CD14-positive monocyte (primary cell): ENCODE measurements around the gene OR52B4. TPM values are rescaled to one million over a fixed set of nuclear protein-coding genes. Genes with fewer than 3 reads are reported as not detected.

Source experiments
- DNase-seq, 3 donors: peaks; one replicate each; pipeline ENCODE4 v3.0.0-alpha.2; 2011 to 2022
- H2AFZ ChIP-seq: 2 replicates; pipeline ENCODE4 v1.6.0; 2012; ENCODE audit warnings: mild to moderate bottlenecking, low read depth, low read length, inconsistent platforms; ENCODE audit not compliant: insufficient read depth, poor library complexity, severe bottlenecking
- H3K27ac ChIP-seq, 2 donors: 1 replicate in 1 of 2; 2 replicates in 1 of 2; pipeline ENCODE4 v1.5.1; 2012 to 2013; ENCODE audit warnings: low read length in 2 of 2, control low read depth in 1 of 2, inconsistent platforms in 1 of 2, low read depth in 1 of 2, mild to moderate bottlenecking in 1 of 2
- H3K27me3 ChIP-seq, 2 donors: one replicate each; pipeline versions ENCODE4 v1.6.0 to v1.6.1; 2011 to 2013; ENCODE audit warnings: low read length in 2 of 2; ENCODE audit not compliant: control insufficient read depth in 2 of 2, insufficient read depth in 2 of 2
- H3K36me3 ChIP-seq, 2 donors: replicated peaks in 1 of 2; 1 replicate in 1 of 2; 2 replicates in 1 of 2; pipeline versions ENCODE4 v1.5.1 to v1.6.1; 2012 to 2013; ENCODE audit warnings: low read length in 2 of 2, control low read depth in 1 of 2, inconsistent platforms in 1 of 2, mild to moderate bottlenecking in 1 of 2; ENCODE audit not compliant: insufficient read depth in 2 of 2, control insufficient read depth in 1 of 2
- H3K4me1 ChIP-seq, 2 donors: 1 replicate in 1 of 2; 2 replicates in 1 of 2; pipeline versions ENCODE4 v1.5.1 to v1.6.1; 2012 to 2013; ENCODE audit warnings: low read length in 2 of 2, control low read depth in 1 of 2, inconsistent platforms in 1 of 2, mild to moderate bottlenecking in 1 of 2, moderate library complexity in 1 of 2; ENCODE audit not compliant: insufficient read depth in 2 of 2, control insufficient read depth in 1 of 2
- H3K4me2 ChIP-seq: replicated peaks from 2 replicates; pipeline ENCODE3; 2012; ENCODE audit warnings: low read length, moderate library complexity, mild to moderate bottlenecking; ENCODE audit not compliant: poor library complexity, severe bottlenecking; ENCODE audit errors: extremely low read depth
- H3K4me3 ChIP-seq, 3 experiments: fragments of 200-600 bp in 1 of 3; sonication (generic) in 1 of 3; replicated peaks in 1 of 3; 1 replicate in 2 of 3; 2 replicates in 1 of 3; pipeline ENCODE4 v1.5.1; 2011 to 2013; ENCODE audit warnings: low read length in 3 of 3, mild to moderate bottlenecking in 3 of 3, control low read depth in 2 of 3, low read depth in 2 of 3, inconsistent platforms in 1 of 3, moderate library complexity in 1 of 3
- H3K79me2 ChIP-seq: 2 replicates; pipeline ENCODE4 v1.6.0; 2012; ENCODE audit warnings: mild to moderate bottlenecking, control low read depth, inconsistent platforms, low read length, moderate library complexity; ENCODE audit not compliant: insufficient read depth
- H3K9ac ChIP-seq: 2 replicates; pipeline ENCODE4 v1.6.0; 2017; ENCODE audit warnings: low read length, mild to moderate bottlenecking; ENCODE audit not compliant: insufficient read depth, poor library complexity, severe bottlenecking
- H3K9me3 ChIP-seq, 2 donors: replicated peaks in 1 of 2; 1 replicate in 1 of 2; 2 replicates in 1 of 2; pipeline versions ENCODE4 v1.5.1 to v1.6.1; 2012 to 2013; ENCODE audit warnings: low read length in 2 of 2, control low read depth in 1 of 2; ENCODE audit not compliant: control insufficient read depth in 1 of 2, insufficient read depth in 1 of 2
- H4K20me1 ChIP-seq: 2 replicates; pipeline ENCODE4 v1.6.0; 2012; ENCODE audit warnings: mild to moderate bottlenecking, low read length, control low read depth, moderate library complexity; ENCODE audit not compliant: insufficient read depth
- H3K27ac Mint-ChIP-seq, 7 donors: one replicate each; pipeline ENCODE4 v1.8.0; 2020; ENCODE audit warnings: mild to moderate bottlenecking in 7 of 7, mixed read lengths in 7 of 7, moderate library complexity in 6 of 7, inconsistent platforms in 2 of 7
- H3K27me3 Mint-ChIP-seq, 3 donors: one replicate each; pipeline ENCODE4 v1.8.0; 2021 to 2022; ENCODE audit warnings: low read depth in 3 of 3, mild to moderate bottlenecking in 3 of 3, mixed read lengths in 3 of 3, moderate library complexity in 3 of 3, inconsistent platforms in 1 of 3
- H3K36me3 Mint-ChIP-seq, 2 donors: one replicate each; pipeline ENCODE4 v1.8.0; 2020; ENCODE audit warnings: mixed read lengths in 2 of 2, inconsistent platforms in 1 of 2, mild to moderate bottlenecking in 1 of 2
- H3K4me1 Mint-ChIP-seq: one replicate; pipeline ENCODE4 v1.8.0; 2020; ENCODE audit warnings: mild to moderate bottlenecking, mixed read lengths
- H3K4me3 Mint-ChIP-seq, 2 donors: one replicate each; pipeline ENCODE4 v1.8.0; 2020; ENCODE audit warnings: mild to moderate bottlenecking in 2 of 2, mixed read lengths in 2 of 2, moderate library complexity in 1 of 2
- H3K9me3 Mint-ChIP-seq, 7 donors: one replicate each; pipeline ENCODE4 v1.8.0; 2020 to 2022; ENCODE audit warnings: mixed read lengths in 7 of 7, mild to moderate bottlenecking in 6 of 7, moderate library complexity in 6 of 7, inconsistent platforms in 2 of 7
- CTCF ChIP-seq: fragments of 200-600 bp; IDR thresholded peaks from one replicate; pipeline ENCODE4 v1.8.0; 2022; ENCODE audit warnings: antibody characterized with exemption, mild to moderate bottlenecking
- WGBS: methylation state at CpG from one replicate; pipeline ENCODE4 v1.1.5; 2013; ENCODE audit warnings: missing lambda C conversion rate; ENCODE audit not compliant: insufficient coverage; 5-methylcytosine and 5-hydroxymethylcytosine counted together
- intact Hi-C, 2 donors: fragments of 100-400 bp; cut with micrococcal nuclease; formaldehyde crosslinking; loops; one replicate each; pipeline versions ENCODE4 v1.15.0 to v1.15.1; 2023
- polyA plus RNA-seq, 3 donors: library from polyadenylated mRNA; depleted of rRNA in 1 of 3; unstranded in 2 of 3; stranded (reverse) in 1 of 3; fragments of 300-500 nt in 2 of 3; fragments of >200 nt in 1 of 3; fragmentation: Illumina TruSeq in 2 of 3; gene quantifications; 1 replicate in 2 of 3; 2 replicates in 1 of 3; pipeline ENCODE4 v1.2.3, GENCODE V29; 2012 to 2021

The OR52B4 gene
- polyA plus RNA-seq, 3 donors = not detected

- no peaks in the 10 kb centered on the region for H3K27me3 ChIP-seq
- no peak for TF ChIP-seq CTCF
- H3K4me3 Mint-ChIP-seq = peak overlapping the region; percentile 91 to 95
- peak overlapping the region; percentile 79 to 99 for H3K27ac ChIP-seq
- peaks cover 0 to 3% (median 0%) of the 10 kb centered on the region in 3 donors for H3K27me3 Mint-ChIP-seq
- peak in 1 of 3 donors; percentile 76 for DNase-seq
- peak overlapping the region; percentile 96 for H3K4me2 ChIP-seq
- intact Hi-C loops = loop anchor here (5.0 to 10.0 kb wide), 3 partner anchors 61 to 98 kb away; partner anchors contain the start of gene OR52K1 (in 1 of the 2)
- WGBS = no CpG with 5 or more reads among the region's 11 CpGs
- peaks cover 53% of the 10 kb centered on the region for H3K4me1 Mint-ChIP-seq
- H3K4me1 ChIP-seq = peaks cover 19 to 43% of the 10 kb centered on the region in 2 donors
- H3K4me3 ChIP-seq = peak overlapping the region; percentile 66 to 99 (median 87)
- H2AFZ ChIP-seq = peak overlapping the region; percentile 98
- H3K9me3 ChIP-seq = peaks cover 16 to 21% of the 10 kb centered on the region in 2 donors
- peaks cover 42 to 50% of the 10 kb centered on the region in 2 donors for H3K36me3 Mint-ChIP-seq
- H3K9ac ChIP-seq = peak overlapping the region; percentile 97
- peak overlapping the region; percentile 92 to 95 (median 94) for H3K27ac Mint-ChIP-seq
- peaks cover 17 to 32% of the 10 kb centered on the region in 2 donors for H3K36me3 ChIP-seq
- H3K79me2 ChIP-seq = peaks cover 58% of the 10 kb centered on the region
- peaks cover 11% of the 10 kb centered on the region for H4K20me1 ChIP-seq
- peaks cover 23 to 29% (median 25%) of the 10 kb centered on the region in 7 donors for H3K9me3 Mint-ChIP-seq
Measured at GRCh38 chr11:4393858-4394223, 25.7 kb upstream of the OR52B4 start.

GRCh38 chr11:4393209-4393857, 25.1 kb upstream of the OR52B4 start, which contains the start of gene TRIM21:
TSS of gene TRIM21 (minus strand) at chr11:4393702. CDS start at chr11:4390409, 3,293 bp downstream.
- Histone ChIP-seq H3K27ac (peak within 1 kb of the TSS; percentile 79 to 99), H3K27me3 (no peaks in the 10 kb centered on the region), H3K79me2 (peaks cover 58% of the 10 kb centered on the region), H4K20me1 (peaks cover 11% of the 10 kb centered on the region), H3K36me3 (peaks cover 23 to 37% of the 10 kb centered on the region in 2 donors), H3K9me3 (peaks cover 12 to 16% of the 10 kb centered on the region in 2 donors), H2AFZ (peak within 1 kb of the TSS; percentile 98), H3K4me3 (peak within 1 kb of the TSS; percentile 66 to 99 (median 87)), H3K4me2 (peak within 1 kb of the TSS; percentile 96), H3K4me1 (peaks cover 19 to 43% of the 10 kb centered on the region in 2 donors), H3K9ac (peak within 1 kb of the TSS; percentile 97)
- no peak for TF ChIP-seq CTCF
- Mint-ChIP-seq H3K4me1 (peaks cover 53% of the 10 kb centered on the region), H3K9me3 (peaks cover 19 to 24% (median 21%) of the 10 kb centered on the region in 7 donors), H3K27me3 (peaks cover 0 to 1% (median 0%) of the 10 kb centered on the region in 3 donors), H3K4me3 (peak within 1 kb of the TSS; percentile 91 to 95), H3K27ac (peak within 1 kb of the TSS; percentile 92 to 95 (median 94)), H3K36me3 (peaks cover 47 to 55% of the 10 kb centered on the region in 2 donors)
- 0% methylated on average over 7 of the region's 13 CpGs for WGBS
- DNase-seq = peak; percentile 86 to 89 (median 88)
- intact Hi-C loops = loop anchor here (5.0 to 10.0 kb wide), 3 partner anchors 61 to 99 kb away; partner anchors contain the start of gene OR52K1 (in 1 of the 2)
